Measurements from ENCODE around the gene TMEM213.

GRCh38 chr7:138748666-138749065 lies 49.1 kb upstream of the TMEM213 start:
- no peak for TF ChIP-seq RAD21 (conservative IDR thresholded peaks at IDR 0.05)
- TF ChIP-seq CTCF (IDR thresholded peaks at IDR 0.05; ENCODE audit: poor library complexity, severe bottlenecking) = no peak
